Hindlimb muscle (tissue), 1 donor: Measurements from ENCODE around the gene SLC11A1. TPM values are rescaled to one million over a fixed set of nuclear protein-coding genes. Genes with fewer than 3 reads are reported as not detected.

Source experiments
- DNase-seq: peaks from one replicate; pipeline ENCODE4 v3.0.0-alpha.2; 2013
- polyA plus RNA-seq: library from polyadenylated mRNA; unstranded; fragments of 120-200 nt; gene quantifications from one replicate; pipeline ENCODE4 v1.2.1, GENCODE V29; 2013; ENCODE audit not compliant: insufficient read length

Gene SLC11A1
- polyA plus RNA-seq, 1 donor = 1.7 TPM

DNA sequence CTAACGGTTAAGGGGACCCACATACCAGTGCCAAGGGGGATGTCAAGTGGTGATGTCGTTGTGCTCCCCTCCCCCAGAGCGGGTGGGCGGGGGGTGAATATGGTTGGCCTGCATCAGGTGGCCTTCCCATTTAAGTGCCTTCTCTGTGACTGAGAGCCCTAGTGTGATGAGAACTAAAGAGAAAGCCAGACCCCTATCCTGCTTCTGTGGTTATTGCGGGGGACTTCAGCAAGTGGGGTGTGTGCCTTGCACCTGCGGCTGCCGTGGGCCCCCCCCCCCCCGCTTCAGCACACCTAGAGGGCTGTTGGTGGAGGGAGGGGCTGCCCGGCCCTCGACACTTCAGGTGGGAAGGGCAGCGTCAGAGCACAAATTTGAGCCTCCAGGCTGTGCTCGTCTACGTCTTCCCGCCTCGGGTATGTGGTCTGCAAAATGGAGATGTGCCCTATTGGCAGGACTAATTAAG is 23.7 kb downstream of the SLC11A1 start:
- peak; percentile 45 for DNase-seq

DNA sequence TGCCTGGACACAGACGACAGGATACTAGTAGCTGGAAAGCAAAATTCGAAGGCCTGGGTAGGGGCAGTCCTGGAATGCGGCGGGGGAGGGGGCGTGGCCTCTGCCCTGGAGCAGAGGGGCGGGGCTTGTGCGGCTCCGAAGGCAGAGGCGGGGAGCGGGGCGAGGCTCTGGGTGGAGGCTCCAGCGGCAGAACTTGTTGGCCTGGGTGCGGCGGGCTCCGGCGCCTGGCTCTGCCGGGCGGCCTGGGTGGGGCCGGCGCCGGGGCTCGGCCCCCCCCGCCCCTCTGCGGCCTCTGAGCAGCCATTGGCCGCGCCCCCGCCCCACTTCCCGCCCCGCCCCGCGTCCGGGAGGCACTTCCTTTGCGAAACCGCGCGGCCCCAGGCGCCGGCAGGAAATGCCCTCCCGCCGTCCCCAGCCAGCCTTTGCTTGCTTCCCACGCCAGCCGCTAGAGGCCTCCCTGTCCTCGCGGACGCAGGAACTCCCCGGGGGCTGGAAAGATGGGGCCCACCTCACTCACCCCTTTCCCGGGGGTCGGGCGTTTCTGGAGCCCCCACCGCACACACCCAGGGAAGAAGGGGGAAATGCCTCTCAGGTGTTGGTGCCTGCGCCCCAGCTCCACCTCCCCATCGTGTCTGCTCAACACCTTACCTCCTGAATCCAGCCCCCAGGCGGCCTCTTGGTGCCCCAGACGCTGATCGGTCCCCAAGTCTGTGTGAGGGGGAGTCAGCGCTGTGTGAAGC is 24.3 kb downstream of the SLC11A1 start:
- DNase-seq = peak; percentile 90

DNA sequence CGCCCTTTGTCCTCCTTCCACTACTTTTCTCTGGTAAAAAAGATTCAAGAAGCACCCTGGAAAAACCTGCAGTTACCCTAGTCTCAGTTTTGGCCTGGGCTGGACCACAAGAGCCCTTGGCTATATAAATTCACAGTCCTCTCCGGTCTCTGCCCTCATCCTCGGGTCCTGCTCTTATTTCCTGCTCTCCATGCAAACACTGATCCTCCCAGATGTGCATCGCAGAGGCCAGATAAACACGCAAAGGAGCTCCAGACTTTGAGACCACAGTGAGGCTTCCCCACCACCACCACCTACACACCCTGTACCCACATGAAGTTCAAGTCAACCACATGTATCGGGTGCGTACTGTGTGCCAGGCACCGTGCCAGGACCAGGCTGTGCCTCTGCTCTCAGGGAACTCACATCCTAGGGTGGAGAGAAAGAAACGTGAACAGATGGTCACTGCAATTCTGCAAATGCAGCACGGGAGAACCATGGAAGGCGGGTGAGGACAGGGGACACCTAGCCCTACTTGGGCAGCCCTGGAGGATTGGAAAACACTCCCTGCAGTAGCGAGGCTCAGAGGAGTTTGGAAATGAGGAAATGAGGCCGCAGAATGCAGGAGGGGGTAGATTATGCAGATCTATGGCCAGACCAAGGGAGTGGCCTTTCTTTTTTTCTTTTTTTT is 25.0 kb downstream of the SLC11A1 start:
- peak; percentile 47 for DNase-seq

DNA sequence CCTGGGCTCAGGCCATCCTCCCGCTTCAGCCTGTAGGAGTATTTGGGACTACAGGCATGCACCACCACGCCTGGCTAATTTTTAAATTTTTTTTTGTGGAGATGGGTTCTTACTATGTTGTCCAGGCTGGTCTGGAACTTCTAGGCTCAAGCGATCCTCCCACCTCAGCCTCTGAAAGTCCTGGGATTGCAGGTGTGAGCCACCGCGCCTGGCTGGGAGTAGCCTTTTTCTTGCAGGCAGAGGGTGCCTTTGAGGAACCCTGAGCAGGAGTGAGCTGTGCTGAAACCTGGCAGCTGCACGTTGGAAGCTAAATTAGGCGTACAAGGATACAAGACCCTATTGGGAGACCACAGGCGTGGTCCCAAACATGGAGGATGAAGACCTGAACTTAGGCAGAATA is 25.6 kb downstream of the SLC11A1 start:
- DNase-seq = no peak

DNA sequence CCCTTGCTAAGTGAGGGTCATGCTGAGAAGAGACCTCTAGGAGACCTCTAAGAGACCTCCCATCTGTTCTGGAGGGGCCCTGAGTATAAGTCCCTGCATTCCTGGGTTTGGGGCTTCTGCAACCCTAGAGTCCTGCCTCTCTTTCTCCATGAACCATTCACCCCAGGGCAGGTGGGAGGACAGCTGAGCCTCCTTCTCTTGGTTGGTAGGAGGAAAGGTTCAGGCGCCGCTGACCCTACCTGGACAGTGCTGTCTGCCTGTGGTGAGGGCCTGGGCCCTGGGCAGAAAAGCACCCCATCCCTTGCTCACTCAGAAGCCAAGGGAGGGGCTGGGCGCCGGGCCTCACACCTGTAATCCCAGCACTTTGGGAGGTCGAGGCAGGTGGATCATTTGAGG is 36.2 kb downstream of the SLC11A1 start:
- DNase-seq = no peak

- no peak for DNase-seq
These were observed 36.8 kb downstream of the SLC11A1 start, which contains the start of gene VIL1 for GRCh38 chr2:218418717-218419458. TSS of gene VIL1 (plus strand) at chr2:218419123. CDS start at chr2:218423779, 4,656 bp downstream.

- no peak for DNase-seq
These were observed 37.6 kb downstream of the SLC11A1 start for GRCh38 chr2:218419630-218420216.

GRCh38 chr2:218421027-218421426 is 39.0 kb downstream of the SLC11A1 start:
- no peak for DNase-seq

DNA sequence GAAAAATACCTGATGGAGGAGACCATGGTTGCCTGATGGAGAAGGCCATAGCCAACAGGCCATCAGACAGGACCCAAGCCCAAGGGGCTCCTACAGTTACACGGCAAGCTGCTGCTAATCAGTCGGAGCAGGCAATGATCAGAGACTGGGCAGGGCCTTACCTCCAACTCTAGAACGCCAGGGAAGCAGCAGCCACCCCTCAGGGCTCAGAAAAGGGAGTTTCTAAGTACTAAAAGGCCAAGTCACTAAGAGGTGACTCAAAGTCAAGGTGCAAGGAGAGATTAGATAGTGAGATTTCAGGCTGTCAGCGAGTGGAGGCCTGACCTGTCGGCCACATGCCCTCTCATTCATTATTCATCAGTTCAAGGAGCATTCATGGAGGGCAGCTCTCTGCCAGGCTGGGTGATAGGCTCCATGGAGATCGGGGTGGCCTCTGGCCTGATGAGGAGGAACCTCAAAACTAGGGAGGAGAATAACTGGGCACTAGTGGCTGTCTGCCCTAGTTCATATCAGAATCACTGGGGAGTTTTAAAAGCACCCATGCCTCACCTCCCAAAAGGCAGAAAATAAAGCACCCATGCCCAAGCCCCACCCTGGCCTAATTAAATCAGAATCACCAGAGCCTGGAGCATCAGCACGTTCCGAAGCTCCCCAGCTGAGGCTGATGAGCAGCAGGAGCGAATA is 40.5 kb downstream of the SLC11A1 start:
- DNase-seq = no peak

GRCh38 chr2:218423584-218423983 is 41.5 kb downstream of the SLC11A1 start:
- no peak for DNase-seq

- no peak for DNase-seq
These were observed 43.5 kb downstream of the SLC11A1 start for GRCh38 chr2:218425531-218425930.

DNA sequence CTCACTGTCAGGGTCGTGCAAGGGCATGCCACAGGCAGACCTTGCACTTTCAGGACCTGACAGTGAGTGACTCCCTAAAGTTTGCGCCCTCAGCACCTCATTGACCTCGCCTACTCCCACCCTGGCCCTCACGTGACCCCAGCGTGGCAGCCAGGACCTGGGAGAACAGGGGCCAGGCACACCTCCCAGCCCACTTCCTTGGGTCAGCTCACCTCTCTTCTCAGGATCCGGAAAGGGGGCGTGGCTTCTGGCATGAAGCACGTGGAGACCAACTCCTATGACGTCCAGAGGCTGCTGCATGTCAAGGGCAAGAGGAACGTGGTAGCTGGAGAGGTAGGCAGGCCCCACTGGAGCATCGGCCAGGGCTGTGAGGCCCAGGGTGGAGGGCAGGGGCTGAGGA is 45.7 kb downstream of the SLC11A1 start:
- no peak for DNase-seq

DNA sequence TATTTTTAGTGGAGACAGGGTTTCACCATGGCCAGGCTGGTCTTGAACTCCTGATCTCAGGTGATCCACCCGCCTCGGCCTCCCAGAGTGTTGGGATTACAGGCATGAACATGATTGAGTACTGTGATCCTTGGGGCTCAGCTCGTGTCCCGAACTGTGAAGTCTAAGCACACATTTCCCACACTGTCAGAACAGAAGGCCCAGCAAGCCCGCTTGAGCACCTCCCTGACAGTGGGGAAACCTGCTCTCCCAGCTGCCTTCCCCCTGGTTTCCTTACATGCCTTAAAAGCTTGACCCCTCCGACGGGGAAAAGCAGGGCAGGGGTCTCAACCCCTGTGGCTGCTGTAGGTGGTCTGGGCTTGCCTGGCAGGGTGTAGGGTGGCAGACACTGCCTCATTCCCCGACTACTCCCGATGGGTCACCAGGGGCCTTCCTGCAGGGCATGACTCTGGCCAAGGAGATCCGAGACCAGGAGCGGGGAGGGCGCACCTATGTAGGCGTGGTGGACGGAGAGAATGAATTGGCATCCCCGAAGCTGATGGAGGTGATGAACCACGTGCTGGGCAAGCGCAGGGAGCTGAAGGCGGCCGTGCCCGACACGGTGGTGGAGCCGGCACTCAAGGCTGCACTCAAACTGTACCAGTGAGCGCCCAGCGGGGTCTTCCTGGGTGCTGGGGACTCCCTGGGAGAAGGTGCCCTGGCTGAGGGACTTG is 46.9 kb downstream of the SLC11A1 start:
- DNase-seq = no peak

- DNase-seq = no peak
These were observed 48.0 kb downstream of the SLC11A1 start for GRCh38 chr2:218429911-218430692.

GRCh38 chr2:218430721-218431120 is 48.6 kb downstream of the SLC11A1 start:
- no peak for DNase-seq

DNA sequence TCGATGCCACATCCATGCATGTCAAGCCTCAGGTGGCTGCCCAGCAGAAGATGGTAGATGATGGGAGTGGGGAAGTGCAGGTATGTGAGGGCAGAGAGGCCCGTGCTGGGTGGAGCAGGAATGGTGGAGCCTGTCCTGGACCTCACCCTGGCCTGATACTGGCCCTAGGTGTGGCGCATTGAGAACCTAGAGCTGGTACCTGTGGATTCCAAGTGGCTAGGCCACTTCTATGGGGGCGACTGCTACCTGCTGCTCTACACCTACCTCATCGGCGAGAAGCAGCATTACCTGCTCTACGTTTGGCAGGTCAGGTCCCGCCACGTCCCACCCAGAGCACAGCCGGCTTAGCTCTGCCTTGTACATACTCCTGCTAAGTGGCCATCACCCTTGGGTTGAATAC is 49.8 kb downstream of the SLC11A1 start:
- DNase-seq = no peak

GRCh38 chr2:218432676-218433365 is 50.7 kb downstream of the SLC11A1 start:
- no peak for DNase-seq

GRCh38 chr2:218434456-218434855 is 52.4 kb downstream of the SLC11A1 start:
- no peak for DNase-seq

DNA sequence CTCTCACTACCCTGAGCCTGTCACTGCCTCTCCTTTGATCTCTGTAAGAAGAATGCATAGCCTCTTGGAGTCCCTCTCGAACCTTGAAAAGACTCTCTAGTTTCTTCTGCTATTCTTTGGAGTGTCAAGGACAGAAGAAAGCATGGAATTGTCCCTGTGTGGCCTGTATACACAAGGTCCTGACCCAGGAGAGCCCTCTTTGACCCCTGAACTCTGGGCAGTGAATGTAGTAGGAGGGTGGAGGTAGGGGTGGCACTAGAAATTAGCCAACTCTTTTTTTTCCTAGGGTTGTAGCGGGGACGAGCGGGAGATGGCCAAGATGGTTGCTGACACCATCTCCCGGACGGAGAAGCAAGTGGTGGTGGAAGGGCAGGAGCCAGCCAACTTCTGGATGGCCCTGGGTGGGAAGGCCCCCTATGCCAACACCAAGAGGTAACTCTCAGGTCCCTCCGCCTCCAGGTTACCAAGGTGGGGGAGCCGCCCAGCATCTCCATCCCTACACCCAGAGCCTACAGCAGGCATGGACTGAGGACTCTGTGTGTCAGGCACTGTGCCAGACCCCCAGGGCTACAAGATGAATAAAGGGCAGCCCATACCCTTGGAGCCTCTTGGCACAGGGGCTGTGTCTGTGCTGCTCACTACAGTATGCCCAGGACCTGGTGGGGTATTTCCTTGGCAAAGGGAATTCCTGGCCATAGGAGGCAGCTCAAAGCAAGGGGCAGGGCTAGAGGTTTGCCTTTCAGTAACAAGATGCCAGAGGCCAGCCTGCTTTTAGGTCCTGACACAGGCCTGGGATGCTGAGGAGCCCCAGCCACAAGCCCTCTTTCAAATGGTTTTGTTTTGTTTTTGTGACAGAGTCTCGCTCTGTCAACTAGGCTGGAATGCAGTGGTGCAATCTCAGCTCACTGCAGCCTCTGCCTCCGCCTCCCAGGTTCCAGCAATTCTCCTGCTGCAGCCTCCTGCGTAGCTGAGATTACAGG is 53.2 kb downstream of the SLC11A1 start:
- DNase-seq = no peak
